ENCODE results near the gene CWF19L1.
"Not testable (repeated sequence)": the region's sequence is repeated elsewhere in the genome, so short reads cannot be mapped to it uniquely, and the experiment has no call there.

GRCh38 chr10:100276971-100277370 lies 9.5 kb upstream of the CWF19L1 start:
- not testable (repeated sequence) for TF ChIP-seq SIN3A (IDR thresholded peaks at IDR 0.05; ENCODE audit: borderline replicate concordance, low read depth, low read length); TCF12 (IDR thresholded peaks at IDR 0.05); CTCF (IDR thresholded peaks at IDR 0.05); ELF1 (IDR thresholded peaks at IDR 0.05); MXI1 (IDR thresholded peaks at IDR 0.05; ENCODE audit: low read depth, low read length); RAD21 (IDR thresholded peaks at IDR 0.05; ENCODE audit: low read length); GABPA (IDR thresholded peaks at IDR 0.05; ENCODE audit: low read depth); PBX3 (IDR thresholded peaks at IDR 0.05); FOSL2 (IDR thresholded peaks at IDR 0.05; ENCODE audit: borderline replicate concordance, low read depth); JUND (IDR thresholded peaks at IDR 0.05); FOXJ3 (CRISPR knock-in tag; IDR thresholded peaks at IDR 0.05)
- TF ChIP-seq, protein P1, sequence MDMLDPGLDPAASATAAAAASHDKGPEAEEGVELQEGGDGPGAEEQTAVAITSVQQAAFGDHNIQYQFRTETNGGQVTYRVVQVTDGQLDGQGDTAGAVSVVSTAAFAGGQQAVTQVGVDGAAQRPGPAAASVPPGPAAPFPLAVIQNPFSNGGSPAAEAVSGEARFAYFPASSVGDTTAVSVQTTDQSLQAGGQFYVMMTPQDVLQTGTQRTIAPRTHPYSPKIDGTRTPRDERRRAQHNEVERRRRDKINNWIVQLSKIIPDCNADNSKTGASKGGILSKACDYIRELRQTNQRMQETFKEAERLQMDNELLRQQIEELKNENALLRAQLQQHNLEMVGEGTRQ (IDR thresholded peaks at IDR 0.05; ENCODE audit: borderline replicate concordance, low read depth, low read length), result not testable (repeated sequence)
- TF ChIP-seq, protein P2, sequence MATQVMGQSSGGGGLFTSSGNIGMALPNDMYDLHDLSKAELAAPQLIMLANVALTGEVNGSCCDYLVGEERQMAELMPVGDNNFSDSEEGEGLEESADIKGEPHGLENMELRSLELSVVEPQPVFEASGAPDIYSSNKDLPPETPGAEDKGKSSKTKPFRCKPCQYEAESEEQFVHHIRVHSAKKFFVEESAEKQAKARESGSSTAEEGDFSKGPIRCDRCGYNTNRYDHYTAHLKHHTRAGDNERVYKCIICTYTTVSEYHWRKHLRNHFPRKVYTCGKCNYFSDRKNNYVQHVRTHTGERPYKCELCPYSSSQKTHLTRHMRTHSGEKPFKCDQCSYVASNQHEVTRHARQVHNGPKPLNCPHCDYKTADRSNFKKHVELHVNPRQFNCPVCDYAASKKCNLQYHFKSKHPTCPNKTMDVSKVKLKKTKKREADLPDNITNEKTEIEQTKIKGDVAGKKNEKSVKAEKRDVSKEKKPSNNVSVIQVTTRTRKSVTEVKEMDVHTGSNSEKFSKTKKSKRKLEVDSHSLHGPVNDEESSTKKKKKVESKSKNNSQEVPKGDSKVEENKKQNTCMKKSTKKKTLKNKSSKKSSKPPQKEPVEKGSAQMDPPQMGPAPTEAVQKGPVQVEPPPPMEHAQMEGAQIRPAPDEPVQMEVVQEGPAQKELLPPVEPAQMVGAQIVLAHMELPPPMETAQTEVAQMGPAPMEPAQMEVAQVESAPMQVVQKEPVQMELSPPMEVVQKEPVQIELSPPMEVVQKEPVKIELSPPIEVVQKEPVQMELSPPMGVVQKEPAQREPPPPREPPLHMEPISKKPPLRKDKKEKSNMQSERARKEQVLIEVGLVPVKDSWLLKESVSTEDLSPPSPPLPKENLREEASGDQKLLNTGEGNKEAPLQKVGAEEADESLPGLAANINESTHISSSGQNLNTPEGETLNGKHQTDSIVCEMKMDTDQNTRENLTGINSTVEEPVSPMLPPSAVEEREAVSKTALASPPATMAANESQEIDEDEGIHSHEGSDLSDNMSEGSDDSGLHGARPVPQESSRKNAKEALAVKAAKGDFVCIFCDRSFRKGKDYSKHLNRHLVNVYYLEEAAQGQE (IDR thresholded peaks at IDR 0.05; ENCODE audit: low read depth, low read length), result not testable (repeated sequence)
